B cell (primary cell): ENCODE results near the gene AZIN2. TPM values are rescaled to one million over a fixed set of nuclear protein-coding genes. Genes with fewer than 3 reads are reported as not detected.
"Not testable (repeated sequence)": the region's sequence is repeated elsewhere in the genome, so short reads cannot be mapped to it uniquely, and the experiment has no call there.

ENCODE experiments used
- ATAC-seq: fragments of 200-7000 bp; cut with Tn5 transposase; one replicate; pipeline ENCODE4 v1.10.0; 2021; ENCODE audit warnings: low read depth, mild to moderate bottlenecking, moderate number of reproducible peaks, moderate library complexity
- CTCF ChIA-PET: fragments of 350-600 bp; sonication (Branson Sonifier 250); formaldehyde crosslinking; loops from one replicate; lab custom pipeline; 2021; ENCODE audit warnings: antibody characterized with exemption, inconsistent platforms; lab: Charles Lee
- POLR2A ChIA-PET: fragments of 350-600 bp; sonication (Branson Sonifier 250); formaldehyde crosslinking; loops from one replicate; lab custom pipeline; 2021; ENCODE audit warnings: antibody characterized with exemption; lab: Charles Lee
- DNase-seq: peaks from one replicate; pipeline ENCODE4 v3.0.0; 2013
- H2AFZ ChIP-seq: 2 replicates; pipeline ENCODE4 v1.6.1; 2012; ENCODE audit warnings: mild to moderate bottlenecking, low read depth, low read length; ENCODE audit not compliant: insufficient read depth, poor library complexity, severe bottlenecking
- H3K27ac ChIP-seq, 2 donors: 1 replicate in 1 of 2; 2 replicates in 1 of 2; pipeline ENCODE4 v1.5.1; 2012 to 2013; ENCODE audit warnings: low read length in 2 of 2, mild to moderate bottlenecking in 2 of 2, moderate library complexity in 1 of 2
- H3K27me3 ChIP-seq, 4 experiments: fragments of 200-600 bp in 1 of 4; sonication (generic) in 1 of 4; replicated peaks in 1 of 4; 1 replicate in 2 of 4; 2 replicates in 2 of 4; pipeline versions ENCODE4 v1.6.1 to v1.7.0; 2013 to 2016; ENCODE audit warnings: low read length in 3 of 4, mild to moderate bottlenecking in 2 of 4, mixed read lengths in 1 of 4, moderate library complexity in 1 of 4; ENCODE audit not compliant: insufficient read depth in 4 of 4, control insufficient read depth in 3 of 4; ENCODE audit errors: control extremely low read depth in 1 of 4
- H3K36me3 ChIP-seq, 2 experiments: replicated peaks in 1 of 2; 1 replicate in 1 of 2; 2 replicates in 1 of 2; pipeline versions ENCODE4 v1.6.1 to v1.7.1; 2013; ENCODE audit warnings: low read length in 1 of 2; ENCODE audit not compliant: insufficient read depth in 2 of 2, control insufficient read depth in 1 of 2; ENCODE audit errors: control extremely low read depth in 1 of 2, extremely low read depth in 1 of 2
- H3K4me1 ChIP-seq, 2 donors: fragments of 200-600 bp in 1 of 2; sonication (generic) in 1 of 2; 1 replicate in 1 of 2; 2 replicates in 1 of 2; pipeline versions ENCODE4 v1.5.1 to v1.6.1; 2013 to 2017; ENCODE audit warnings: low read length in 2 of 2; ENCODE audit not compliant: control insufficient read depth in 2 of 2, insufficient read depth in 2 of 2
- H3K4me2 ChIP-seq: replicated peaks from 2 replicates; pipeline ENCODE3; 2012; ENCODE audit warnings: mild to moderate bottlenecking, low read depth, low read length; ENCODE audit not compliant: poor library complexity, severe bottlenecking
- H3K4me3 ChIP-seq, 5 experiments: fragments of 200-600 bp in 1 of 5; sonication (generic) in 1 of 5; 1 replicate in 3 of 5; 2 replicates in 2 of 5; pipeline versions ENCODE4 v1.5.1 to v1.7.0; 2011 to 2016; ENCODE audit warnings: low read length in 4 of 5, mild to moderate bottlenecking in 4 of 5, low read depth in 2 of 5, control low read depth in 1 of 5, moderate library complexity in 1 of 5; ENCODE audit not compliant: insufficient read depth in 1 of 5; ENCODE audit errors: control extremely low read depth in 1 of 5, extremely low read depth in 1 of 5
- H3K79me2 ChIP-seq: fragments of 200-600 bp; sonication (generic); one replicate; pipeline ENCODE4 v1.6.0; 2016; ENCODE audit warnings: low read length; ENCODE audit not compliant: control insufficient read depth, insufficient read depth
- H3K9ac ChIP-seq: fragments of 200-600 bp; sonication (generic); 2 replicates; pipeline ENCODE4 v1.6.1; 2017; ENCODE audit warnings: mild to moderate bottlenecking, low read length, moderate library complexity
- H3K9me3 ChIP-seq, 3 donors: one replicate each; pipeline versions ENCODE4 v1.6.1 to v1.7.1; 2013; ENCODE audit warnings: low read length in 2 of 3; ENCODE audit not compliant: control insufficient read depth in 2 of 3, insufficient read depth in 1 of 3; ENCODE audit errors: control extremely low read depth in 1 of 3
- H4K20me1 ChIP-seq: 2 replicates; pipeline ENCODE4 v1.6.0; 2012; ENCODE audit warnings: mild to moderate bottlenecking, low read length; ENCODE audit not compliant: insufficient read depth, control insufficient read depth, poor library complexity, severe bottlenecking
- H3K27ac Mint-ChIP-seq: one replicate; pipeline ENCODE4 v1.8.0; 2021; ENCODE audit warnings: mixed read lengths
- H3K27me3 Mint-ChIP-seq: one replicate; pipeline ENCODE4 v1.8.0; 2021; ENCODE audit warnings: mixed read lengths
- H3K4me1 Mint-ChIP-seq: one replicate; pipeline ENCODE4 v1.8.0; 2021; ENCODE audit warnings: mixed read lengths
- H3K4me3 Mint-ChIP-seq: one replicate; pipeline ENCODE4 v1.8.0; 2021; ENCODE audit warnings: mixed read lengths
- H3K9me3 Mint-ChIP-seq: one replicate; pipeline ENCODE4 v1.8.0; 2022; ENCODE audit warnings: mixed read lengths; ENCODE audit not compliant: insufficient read depth
- EZH2 ChIP-seq: IDR thresholded peaks from 2 replicates; pipeline ENCODE4 v1.6.1; 2012; ENCODE audit warnings: borderline replicate concordance, low read depth, mild to moderate bottlenecking, moderate library complexity, low read length; ENCODE audit not compliant: insufficient read depth, poor library complexity, severe bottlenecking
- WGBS: methylation state at CpG from one replicate; pipeline ENCODE4 v1.1.5; 2013; ENCODE audit warnings: missing lambda C conversion rate; ENCODE audit not compliant: insufficient coverage; 5-methylcytosine and 5-hydroxymethylcytosine counted together
- intact Hi-C: fragments of 100-400 bp; cut with micrococcal nuclease; formaldehyde crosslinking; loops from one replicate; pipeline ENCODE4 v1.10.0; 2022
- polyA plus RNA-seq: library from polyadenylated mRNA; depleted of rRNA; stranded (reverse); fragments of >200 nt; gene quantifications from 2 replicates; pipeline ENCODE4 v1.2.3, GENCODE V29; 2012
- total RNA-seq, 2 donors: library from RNA; stranded (reverse); fragments of 120-200 nt in 1 of 2; gene quantifications; 1 replicate in 1 of 2; 2 replicates in 1 of 2; pipeline versions ENCODE4 v1.2.3 to v1.2.4, GENCODE V29; 2013 to 2022
- TF ChIP-seq, protein P1 (sequence below): fragments of 200-600 bp; IDR thresholded peaks from one replicate; pipeline ENCODE4 v1.8.0; 2022; ENCODE audit warnings: antibody characterized with exemption, mild to moderate bottlenecking

Gene AZIN2
- total and polyA plus RNA-seq, 2 donors (not counting 1 experiment from before 2014, with no cell fraction given) = 0.33 to 5.9 TPM

DNA sequence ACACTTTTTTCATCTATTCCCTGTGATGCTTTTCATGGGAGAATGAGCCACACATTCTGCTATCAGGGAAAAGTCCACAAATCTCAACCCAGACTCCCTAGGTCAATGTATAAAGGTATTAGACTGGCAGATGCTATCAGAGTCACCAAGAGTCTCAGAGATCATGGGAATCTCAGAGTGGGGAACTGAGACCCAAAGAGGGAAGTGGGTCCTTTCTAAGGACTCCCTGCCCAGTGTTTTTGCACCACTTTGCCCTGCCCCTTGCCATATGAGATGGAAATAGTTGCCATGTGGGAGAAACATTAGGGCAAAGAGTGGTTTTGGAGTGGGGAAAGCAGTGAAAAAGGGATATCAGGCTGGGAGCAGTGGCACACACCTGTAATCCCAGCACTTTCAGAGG lies 19.1 kb upstream of the AZIN2 start:
- H4K20me1 ChIP-seq = no peaks in the 10 kb centered on the region
- no peak overlapping the region for H3K4me2 ChIP-seq
- H3K36me3 ChIP-seq = no peaks in the 10 kb centered on the region
- CTCF ChIA-PET = interaction anchor here (1.6 kb wide), 1 partner anchor 128 kb away, joined by 5 read pairs; no protein-coding TSS in a partner anchor
- DNase-seq (no peak), ATAC-seq (no peak)
- Mint-ChIP-seq H3K27me3 (no peaks in the 10 kb centered on the region), H3K9me3 (peaks cover 20% of the 10 kb centered on the region), H3K4me3 (no peak overlapping the region), H3K27ac (no peak overlapping the region), H3K4me1 (peaks cover 12% of the 10 kb centered on the region)
- no peak overlapping the region for H3K4me3 ChIP-seq
- intact Hi-C loops = no loop called here
- peaks cover 0 to 59% (median 48%) of the 10 kb centered on the region in 3 donors for H3K9me3 ChIP-seq
- no peaks in the 10 kb centered on the region for H3K27me3 ChIP-seq
- H3K4me1 ChIP-seq = peaks cover 9 to 11% of the 10 kb centered on the region in 2 donors
- TF ChIP-seq, protein P1, sequence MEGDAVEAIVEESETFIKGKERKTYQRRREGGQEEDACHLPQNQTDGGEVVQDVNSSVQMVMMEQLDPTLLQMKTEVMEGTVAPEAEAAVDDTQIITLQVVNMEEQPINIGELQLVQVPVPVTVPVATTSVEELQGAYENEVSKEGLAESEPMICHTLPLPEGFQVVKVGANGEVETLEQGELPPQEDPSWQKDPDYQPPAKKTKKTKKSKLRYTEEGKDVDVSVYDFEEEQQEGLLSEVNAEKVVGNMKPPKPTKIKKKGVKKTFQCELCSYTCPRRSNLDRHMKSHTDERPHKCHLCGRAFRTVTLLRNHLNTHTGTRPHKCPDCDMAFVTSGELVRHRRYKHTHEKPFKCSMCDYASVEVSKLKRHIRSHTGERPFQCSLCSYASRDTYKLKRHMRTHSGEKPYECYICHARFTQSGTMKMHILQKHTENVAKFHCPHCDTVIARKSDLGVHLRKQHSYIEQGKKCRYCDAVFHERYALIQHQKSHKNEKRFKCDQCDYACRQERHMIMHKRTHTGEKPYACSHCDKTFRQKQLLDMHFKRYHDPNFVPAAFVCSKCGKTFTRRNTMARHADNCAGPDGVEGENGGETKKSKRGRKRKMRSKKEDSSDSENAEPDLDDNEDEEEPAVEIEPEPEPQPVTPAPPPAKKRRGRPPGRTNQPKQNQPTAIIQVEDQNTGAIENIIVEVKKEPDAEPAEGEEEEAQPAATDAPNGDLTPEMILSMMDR = no peak
- no peak for TF ChIP-seq EZH2
- H3K79me2 ChIP-seq = no peaks in the 10 kb centered on the region
- H3K27ac ChIP-seq = no peak overlapping the region
- H2AFZ ChIP-seq = no peak overlapping the region
- no peak overlapping the region for H3K9ac ChIP-seq
- POLR2A ChIA-PET = no interaction called here

GRCh38 chr1:33064284-33064683 lies 16.7 kb upstream of the AZIN2 start:
- peaks cover 0 to 54% (median 48%) of the 10 kb centered on the region in 3 donors for H3K9me3 ChIP-seq
- H3K4me3 Mint-ChIP-seq, DNase-seq, H3K4me1 Mint-ChIP-seq, H4K20me1 ChIP-seq, ATAC-seq, H3K4me2 ChIP-seq, intact Hi-C loops, POLR2A ChIA-PET, H3K79me2 ChIP-seq, H3K27me3 Mint-ChIP-seq, CTCF ChIA-PET, H2AFZ ChIP-seq, H3K27ac ChIP-seq, H3K27me3 ChIP-seq, H3K4me1 ChIP-seq, H3K9ac ChIP-seq, H3K36me3 ChIP-seq, H3K4me3 ChIP-seq, H3K27ac Mint-ChIP-seq: not testable (repeated sequence)
- H3K9me3 Mint-ChIP-seq = peaks cover 20% of the 10 kb centered on the region
- 86% methylated on average over 2 of the region's 9 CpGs for WGBS
